NCI-H1930 (cell line): ENCODE data around the gene FUOM.
A peak's percentile ranks its signal among the peaks of the same experiment; 100 is the strongest.
"Not testable (repeated sequence)": the region's sequence is repeated elsewhere in the genome, so short reads cannot be mapped to it uniquely, and the experiment has no call there.

Source experiments
- DNase-seq, 2 experiments: peaks; one replicate each; lab custom pipeline; 2025; lab: John Stamatoyannopoulos, UW

FUOM gene

DNA sequence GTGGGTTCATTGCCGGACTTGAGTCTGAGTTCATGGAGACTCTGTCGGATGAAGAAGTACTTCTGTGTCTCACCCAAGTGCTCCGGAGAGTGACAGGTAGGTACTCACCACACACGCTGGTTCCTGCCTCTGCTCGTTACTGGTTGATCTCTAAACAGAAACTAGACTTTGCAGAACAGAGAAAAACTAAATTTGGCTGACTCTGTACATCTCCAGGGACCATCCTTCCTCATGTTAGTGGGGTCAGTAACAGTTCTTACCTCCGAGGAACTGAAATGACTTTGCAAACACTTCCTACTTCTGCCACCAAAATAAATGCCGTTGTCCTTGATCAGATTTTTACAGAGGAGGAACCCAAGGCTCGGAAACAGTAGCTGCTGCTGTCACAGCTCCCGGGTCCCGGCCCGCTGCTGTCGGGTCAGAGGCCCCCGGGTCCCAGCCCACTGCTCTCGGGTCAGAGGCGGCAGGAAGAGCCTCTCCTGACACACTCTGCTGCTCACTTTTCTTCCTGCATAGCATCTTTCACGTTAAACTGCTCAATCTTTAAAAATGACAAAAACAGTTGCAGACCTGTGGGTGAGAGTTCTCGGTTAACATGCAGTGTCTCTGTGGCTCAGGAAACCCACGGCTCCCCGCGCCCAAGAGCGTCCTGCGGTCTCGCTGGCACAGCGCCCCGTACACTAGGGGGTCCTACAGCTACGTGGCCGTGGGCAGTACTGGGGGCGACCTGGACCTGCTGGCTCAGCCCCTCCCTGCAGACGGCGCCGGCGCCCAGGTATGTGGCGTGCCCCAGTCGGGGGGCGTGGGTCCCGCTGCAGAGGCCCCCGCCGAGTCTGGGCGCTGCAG lies 31.4 kb upstream of the FUOM start:
- no peak for DNase-seq

DNA sequence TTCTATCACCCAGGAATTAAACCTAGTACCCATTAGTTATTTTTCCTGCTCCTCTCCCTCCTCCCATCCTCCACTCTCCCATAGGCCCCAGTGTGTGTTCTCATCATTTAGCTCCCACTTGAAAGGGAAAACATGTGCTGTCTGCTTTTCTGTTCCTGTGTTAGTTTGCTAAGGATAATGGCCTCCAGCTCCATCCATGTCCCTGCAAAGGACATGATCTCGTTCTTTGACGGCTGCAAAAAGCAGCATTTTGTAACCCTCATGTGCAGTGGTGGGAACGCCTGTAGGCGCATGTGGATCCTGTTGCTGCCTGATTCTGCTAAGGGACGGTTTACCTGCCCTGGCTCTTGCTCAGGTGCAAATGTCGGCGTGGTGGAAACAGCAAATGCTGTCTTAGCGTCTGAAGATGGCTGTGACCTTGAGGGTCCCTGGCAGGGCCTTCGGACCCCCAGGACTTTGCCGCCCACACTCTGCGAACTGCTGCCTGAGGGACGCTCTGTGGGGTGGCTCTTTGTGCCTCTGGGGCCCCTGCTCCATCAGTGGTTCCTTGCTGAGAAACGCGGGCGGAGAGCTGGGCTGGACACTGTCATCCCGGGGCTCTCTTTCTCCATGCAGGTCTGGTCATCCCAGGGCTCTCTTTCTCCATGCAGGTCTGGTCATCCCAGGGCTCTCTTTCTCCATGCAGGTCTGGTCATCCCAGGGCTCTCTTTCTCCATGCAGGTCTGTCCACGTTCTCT lies 30.6 kb upstream of the FUOM start:
- no peak for DNase-seq

DNA sequence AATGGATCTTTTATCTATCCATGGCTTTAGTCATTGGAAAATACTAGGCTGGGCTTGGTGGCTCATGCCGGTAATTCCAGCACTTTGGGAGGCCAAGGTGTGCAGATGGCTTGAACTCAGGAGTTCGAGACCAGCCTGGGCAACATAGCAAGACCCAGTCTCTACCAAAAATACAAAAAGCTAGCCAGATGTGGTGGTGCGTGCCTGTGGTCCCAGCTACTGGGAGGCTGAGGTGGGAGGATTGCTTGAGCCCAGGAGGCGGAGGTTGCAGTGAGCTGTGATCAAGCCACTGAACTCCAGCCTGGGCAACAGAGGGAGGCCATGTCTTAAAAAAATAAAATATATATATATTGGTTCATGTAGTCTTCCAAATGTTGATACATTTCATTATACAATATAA lies 29.1 kb upstream of the FUOM start:
- not testable (repeated sequence) for DNase-seq

DNA sequence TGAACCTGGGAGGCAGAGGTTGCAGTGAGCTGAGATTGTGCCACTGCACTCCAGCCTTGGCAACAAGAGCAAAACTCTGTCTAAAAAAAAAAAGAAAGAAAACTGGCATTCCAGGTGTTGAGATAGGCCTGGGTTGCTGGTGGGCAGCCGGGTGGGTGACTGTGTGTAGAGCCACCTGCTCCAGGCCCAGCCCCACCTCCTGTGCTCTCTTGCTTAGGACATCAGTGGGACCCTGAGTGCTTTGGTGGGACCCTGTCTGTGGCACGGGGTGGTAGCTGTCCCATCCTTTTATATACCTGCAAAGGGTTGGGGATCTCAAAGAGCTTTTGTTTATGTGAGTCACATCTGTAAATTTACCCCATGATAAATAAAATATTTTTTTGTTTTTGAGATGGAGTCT lies 27.4 kb upstream of the FUOM start:
- DNase-seq, result no peak

DNA sequence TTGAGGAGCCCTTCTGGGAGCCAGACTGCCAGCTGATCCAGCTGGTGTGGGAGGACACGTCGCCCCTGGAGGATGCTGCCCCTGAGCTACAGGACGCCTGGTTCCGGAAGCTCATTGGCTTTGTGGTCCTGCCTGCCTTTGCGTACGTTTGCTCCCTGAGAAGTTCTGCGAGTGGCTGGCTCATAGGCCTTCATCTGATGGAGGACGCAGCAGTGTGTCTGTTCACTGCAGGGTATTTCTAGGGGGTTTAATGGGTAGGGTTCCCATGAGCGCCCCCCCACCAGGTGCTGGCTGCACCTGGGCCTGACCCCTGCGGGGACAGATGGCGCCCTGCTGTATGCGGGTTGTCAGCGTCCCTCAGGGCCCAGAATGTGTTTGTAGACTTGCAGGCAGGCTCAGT lies 26.3 kb upstream of the FUOM start:
- DNase-seq, result no peak

DNA sequence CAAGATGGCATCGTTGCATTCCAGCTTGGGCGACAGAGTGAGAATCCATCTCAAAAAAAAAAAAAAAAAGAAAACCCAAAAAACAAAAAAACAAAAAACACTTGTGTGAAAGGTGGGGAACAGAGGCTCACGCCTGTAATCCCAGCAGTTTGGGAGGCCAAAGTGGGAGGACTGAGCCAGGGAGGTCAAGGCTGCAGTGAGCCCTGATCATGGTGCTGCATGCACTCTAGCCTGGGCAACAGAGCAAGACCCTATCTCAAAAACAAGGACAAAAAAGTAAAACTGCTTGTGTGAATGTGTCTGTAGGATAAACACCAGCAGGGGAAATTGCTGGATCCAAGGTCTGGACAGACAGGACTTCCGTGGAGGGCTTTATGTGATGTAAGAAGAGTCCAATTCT lies 25.7 kb upstream of the FUOM start:
- no peak for DNase-seq

DNA sequence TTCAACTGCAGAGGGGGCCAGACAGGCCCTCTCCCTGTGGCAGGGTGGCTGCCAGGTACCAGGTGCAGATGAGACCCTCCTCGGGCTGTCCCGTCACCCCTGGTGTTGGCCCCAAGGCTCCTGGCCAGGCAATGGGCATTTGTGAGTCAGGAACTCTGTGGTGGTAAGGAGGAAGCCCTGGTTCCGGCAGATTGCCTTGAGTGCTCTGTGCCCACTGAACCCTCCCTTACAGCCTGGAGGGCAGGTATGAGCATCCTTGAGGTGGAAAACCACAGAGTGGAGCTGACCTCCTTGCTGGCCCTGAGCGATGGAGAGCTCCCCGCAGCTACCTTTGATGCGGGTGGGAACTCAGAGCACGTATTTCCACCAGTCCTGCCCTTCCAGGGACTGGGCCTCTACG lies 23.2 kb upstream of the FUOM start:
- DNase-seq, result no peak

DNA sequence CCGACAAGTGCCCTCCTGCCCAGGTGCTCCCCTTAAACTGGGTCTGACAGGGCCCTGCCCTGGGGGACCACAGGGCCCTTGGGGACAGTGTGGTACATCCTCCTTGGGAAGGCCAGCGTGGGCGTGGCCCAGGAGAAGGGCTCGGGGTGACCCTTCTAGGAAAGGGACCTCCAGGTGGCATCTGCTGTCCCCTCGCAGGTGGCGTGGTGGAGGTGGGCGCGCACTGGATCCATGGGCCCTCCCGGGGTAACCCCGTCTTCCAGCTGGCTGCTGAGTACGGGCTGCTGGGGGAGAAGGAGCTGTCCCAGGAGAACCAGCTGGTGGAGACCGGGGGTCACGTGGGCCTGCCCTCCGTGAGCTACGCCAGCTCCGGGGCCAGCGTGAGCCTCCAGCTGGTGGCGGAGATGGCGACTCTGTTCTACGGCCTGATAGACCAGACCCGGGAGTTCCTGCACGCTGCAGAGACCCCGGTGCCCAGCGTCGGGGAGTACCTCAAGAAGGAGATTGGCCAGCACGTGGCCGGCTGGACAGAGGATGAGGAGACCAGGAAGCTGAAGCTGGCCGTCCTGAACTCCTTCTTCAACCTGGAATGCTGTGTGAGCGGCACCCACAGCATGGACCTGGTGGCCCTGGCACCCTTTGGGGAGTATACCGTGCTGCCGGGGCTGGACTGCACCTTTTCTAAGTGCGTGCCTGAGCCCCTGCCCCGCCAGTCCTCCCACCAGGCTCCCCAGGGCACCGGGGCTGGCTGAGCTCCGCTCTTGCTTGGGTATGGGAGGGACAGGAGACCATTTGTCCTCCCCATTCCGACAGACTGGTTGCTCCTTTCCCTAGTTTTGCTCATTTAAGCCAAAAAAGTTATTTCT lies 22.2 kb upstream of the FUOM start:
- DNase-seq, result no peak

DNA sequence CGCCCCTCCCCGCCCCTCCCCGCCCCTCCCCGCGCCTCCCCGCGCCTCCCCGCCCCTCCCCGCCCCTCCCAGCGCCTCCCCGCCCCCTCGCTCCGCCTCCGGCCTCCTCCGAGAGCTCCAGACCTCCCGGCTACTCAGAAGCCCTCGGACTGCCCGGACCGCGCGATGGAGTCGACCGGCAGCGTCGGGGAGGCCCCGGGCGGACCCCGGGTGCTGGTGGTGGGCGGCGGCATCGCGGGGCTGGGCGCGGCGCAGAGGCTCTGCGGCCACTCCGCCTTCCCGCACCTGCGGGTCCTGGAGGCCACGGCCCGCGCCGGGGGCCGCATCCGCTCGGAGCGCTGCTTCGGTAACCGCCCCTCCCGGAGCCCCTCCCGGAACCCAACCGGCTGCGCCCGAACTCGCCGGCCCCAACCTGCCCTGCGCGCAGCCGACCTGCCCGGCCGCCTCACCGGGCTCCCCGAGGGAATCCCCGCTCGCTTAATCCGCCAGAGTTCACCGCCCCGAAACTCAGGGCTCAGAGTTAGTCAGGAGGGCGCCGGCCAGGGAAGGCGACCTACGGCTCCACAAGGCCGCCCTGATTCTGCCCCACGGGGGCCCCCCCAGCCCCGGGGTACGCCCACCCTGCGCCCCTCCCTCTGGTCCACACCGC lies 21.5 kb upstream of the FUOM start, which contains the start of gene PAOX:
PAOX (plus strand) TSS at position 111 of the 649 bp plus-strand sequence; CDS start at position 166, 55 bp downstream.
- DNase-seq, result peak in 1 of 2 experiments; percentile 27

DNA sequence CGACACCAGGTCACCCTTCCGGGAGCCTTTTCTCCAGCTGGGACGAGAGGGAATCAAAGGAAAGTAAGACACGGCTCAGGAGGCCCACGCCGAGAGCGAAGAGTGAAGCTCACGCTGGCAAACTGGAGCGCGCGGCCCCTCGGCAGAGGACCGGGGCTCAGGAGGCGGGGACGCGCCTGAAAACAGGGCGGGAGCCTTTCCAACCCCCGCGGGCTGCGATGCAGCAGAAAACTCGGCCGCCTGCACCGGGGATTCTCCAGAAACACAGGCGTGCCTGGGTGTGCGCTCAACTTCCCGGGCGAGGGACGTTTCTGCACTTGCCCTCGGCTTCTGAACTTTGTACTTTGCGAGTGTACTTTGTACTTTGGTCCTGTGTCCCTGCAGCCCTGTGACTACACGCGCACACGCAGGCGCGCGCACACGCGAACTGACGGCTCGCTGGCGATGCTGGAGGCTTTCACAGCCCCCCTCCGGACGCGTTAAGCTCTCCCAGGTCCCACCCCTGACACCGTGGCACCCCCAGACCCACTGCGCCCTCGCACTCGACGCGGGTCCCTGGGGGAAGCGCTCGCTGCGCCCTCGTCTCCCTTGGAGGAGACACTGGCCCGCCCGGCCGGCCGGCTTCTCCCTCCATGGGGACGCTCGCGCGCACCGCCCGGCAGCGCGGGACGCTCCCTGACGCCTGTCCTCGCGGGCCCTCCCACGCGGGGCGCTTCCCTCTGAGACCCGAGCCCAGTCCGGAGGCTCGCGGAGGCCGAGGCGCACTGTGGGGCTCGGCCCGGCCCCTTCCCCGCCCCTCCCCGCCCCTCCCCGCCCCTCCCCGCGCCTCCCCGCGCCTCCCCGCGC lies 20.7 kb upstream of the FUOM start:
- no peak for DNase-seq

DNA sequence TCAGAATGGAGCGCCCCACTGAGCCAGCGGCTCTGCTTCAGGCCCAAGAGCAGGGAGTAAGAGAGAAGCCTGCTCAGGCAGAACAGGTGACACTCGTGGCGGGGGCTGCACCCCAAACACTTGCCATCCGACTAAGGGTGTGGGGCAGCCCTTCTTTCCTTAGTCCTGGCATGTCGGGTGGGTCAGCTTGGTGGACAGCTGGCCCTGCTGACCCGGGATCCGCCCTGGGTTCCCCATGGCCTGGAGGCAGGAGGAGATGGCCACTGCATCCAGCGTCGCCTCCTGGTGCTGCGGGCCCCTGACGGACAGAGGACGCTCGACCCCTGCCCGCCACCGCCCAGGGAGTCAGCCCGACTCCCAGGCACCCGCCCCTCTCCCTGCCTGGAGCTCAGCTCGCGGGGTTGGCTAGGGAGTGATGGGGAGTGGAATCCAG lies 20.0 kb upstream of the FUOM start:
- no peak for DNase-seq

DNA sequence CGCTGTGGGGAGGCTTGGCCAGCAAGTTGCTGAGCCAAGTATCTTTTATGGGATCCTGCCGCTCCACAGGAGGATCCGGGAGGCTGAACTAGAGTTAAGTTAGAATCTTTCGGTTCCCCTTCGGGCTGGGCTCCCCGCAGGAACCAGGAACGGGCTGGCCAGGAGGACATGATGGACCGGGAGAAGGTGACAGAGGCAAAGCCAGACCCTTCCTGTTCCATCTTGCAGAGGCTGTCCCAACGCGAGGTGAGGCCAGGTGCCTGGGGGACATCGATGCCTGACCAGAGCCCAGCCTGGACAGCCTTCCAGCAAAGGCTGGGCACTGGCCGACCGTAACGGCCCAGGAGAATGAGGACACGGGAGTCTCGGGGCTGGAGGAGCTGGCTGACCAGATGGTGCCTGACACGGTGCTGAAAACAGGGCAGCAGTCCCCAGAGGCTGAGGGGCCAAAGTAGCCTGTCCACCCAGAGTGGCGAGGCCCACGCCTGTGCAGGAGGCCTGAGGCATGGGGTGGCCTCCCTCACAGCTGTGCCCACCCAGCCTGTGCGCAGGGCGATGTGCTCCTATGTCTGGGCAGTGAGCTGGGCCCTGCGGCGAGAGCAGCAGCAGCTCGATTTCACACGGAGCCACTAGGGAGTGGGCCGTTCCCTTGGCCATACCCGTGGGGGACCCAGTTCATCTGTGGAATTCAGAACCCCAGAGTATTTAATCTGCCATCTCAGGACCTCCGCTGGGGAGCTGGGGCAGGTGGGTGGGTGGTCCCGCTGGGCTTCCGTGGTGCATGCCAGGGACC lies 19.4 kb upstream of the FUOM start:
- DNase-seq, result no peak

DNA sequence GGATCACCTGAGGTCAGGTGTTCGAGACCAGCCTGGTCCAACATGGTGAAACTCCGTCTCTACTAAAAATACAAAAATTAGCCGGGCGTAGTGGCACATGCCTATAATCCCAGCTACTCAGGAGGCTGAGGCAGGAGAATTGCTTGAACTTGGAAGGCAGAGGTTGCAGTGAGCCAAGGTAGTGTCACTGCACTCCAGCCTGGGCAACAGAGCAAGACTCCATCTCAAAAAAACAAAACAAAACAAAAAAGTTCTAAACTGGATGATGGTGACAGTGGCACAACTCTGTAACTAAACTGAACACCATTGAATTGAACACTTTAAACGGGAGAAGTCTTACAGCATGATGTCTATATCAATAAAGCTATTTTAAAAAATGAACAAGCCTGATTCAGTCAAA lies 18.4 kb upstream of the FUOM start:
- not testable (repeated sequence) for DNase-seq

DNA sequence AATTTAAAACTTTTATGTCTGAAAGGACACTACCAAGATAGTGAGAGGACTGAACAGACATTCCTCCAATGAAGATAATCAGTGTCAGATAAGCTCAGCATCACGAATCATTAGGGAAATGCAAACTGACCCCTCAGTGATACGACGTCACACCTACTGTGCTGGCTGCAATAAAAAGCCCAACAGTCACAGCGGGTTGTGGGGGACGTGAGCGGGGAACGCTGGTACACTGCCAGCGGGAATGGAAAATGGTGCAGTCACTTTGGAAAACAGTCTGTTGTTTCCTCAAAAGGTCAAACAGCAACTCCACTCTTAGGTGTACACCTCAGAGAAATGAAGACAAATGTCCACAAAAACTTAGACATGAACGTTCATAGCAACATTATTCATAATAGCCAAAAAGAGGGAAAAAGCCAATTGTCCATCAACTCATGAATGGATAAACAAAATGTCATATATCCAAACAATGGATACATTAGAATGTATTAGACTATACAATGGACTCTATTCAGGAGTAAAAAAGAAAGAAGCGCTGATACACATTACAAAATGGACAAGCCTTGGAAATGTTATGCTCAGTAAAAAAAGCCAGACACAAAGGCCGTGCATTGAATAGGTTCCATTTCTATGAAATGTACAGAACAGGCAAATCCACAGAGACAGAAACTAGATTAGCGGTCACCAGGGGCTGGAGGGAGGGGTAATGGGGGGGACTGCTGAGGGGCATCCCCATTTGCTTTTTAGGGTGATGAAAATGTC lies 17.7 kb upstream of the FUOM start:
- no peak for DNase-seq

DNA sequence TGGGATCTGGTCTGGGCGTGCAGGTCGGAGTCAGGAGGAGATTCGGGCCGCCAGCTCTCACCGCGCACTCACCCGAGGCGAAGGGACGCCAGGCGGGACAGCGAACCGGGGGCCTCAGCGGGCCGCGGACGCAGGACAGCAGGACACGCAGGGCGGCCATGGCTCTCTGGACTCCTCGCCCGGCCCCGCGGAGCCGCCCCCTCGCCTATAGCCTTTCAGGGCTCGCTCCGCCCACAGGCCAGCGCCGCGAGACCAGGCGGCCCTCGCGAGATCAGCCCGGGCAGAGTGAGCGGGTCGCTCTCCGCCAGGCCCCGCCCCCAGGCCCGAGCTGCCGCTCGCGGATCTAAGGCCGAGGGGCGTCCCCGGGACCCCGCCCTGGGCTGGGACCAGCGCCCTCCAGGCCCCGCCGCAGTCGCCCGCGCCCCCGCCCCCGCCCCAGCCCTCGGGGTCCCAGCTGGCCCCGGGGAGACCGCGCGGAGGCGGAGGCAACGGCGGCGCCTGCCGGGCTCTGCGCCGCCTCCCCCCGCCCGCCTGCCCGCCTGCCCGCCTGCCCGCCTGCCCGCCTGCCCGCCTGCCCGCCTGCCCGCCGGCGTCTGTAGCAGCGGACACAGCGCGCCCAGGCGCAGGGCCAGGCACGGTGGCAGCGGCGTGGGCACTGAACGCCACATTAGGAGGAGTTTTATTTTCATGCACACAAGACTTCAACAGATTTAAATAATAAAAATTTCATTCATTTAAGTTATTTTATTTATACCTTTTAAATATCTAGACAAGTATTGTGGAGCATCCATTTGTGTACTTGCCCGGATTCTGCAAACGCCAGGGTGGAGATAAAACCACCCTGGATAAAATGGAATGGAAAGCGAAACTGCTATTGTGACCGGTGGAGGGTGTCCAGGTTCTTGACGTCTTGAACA lies 15.6 kb upstream of the FUOM start, which contains the start of gene ECHS1:
ECHS1 (minus strand) TSS at position 181 of the 917 bp plus-strand sequence; CDS start at position 160, 21 bp downstream.
- DNase-seq, result peak; percentile 69 to 85

DNA sequence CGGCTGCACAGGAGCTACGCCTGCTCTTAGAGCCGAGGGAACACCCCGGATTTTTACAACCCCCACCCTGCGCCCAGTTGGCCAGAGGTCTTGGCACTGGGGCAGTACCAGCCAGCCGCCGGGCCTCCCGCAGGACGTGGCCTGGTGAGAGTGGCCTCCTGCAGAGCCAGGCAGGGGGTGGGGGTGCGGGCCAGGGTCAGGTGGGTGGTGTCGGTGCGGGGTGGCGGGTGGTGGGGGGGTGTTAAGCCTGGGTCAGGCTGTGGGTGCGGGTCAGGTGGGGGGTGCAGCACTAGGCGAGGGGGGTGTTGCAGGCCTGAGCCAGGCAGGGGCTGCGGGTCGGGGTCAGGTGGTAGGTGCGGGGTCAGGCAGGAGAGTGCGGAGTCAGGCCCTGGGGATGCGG lies 14.7 kb upstream of the FUOM start:
- no peak for DNase-seq

DNA sequence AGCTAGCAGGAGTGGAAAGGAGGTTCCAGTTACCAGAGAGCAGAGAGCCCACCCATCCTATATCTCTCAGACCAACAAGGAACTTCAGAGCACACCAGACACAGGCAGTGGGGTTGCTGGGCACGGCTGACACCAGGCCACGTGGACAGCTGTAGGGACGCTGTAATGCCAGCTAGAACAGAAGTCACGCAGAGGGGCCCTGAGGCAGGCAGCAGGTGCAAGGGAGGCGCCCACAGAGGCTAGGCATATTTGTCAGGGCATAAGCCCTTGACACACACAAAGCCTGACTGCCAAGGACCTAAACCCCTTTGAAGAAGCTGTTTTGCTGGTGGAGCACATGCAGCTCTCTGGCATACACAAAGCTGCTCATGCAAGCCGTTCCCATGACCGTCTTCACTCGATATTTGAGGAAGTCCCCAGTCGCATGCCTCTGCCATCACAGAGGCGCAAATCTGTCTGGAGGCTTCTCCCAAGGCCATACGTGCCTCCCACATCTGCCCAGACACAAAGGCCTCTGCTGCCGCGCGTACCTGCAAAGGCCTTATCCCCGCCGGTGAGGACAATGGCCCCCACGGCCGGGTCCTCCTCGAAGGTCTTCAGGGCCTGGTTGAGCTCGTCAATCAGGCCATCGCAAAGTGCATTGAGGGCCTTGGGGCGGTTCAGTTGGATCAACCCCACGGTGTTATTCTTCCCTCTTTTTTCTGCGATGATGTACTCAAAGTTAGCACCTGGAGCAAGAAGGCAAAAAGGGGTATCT lies 12.4 kb upstream of the FUOM start:
- no peak for DNase-seq
